HG03159 (cell line): ENCODE results near the gene LGR6.
"Not testable (repeated sequence)": the region's sequence is repeated elsewhere in the genome, so short reads cannot be mapped to it uniquely, and the experiment has no call there.

Experiments used
- ATAC-seq: cut with Tn5 transposase; IDR thresholded peaks from one replicate; pipeline ENCODE4 v1.9.1; 2021; ENCODE audit warnings: mild to moderate bottlenecking, moderate library complexity; ENCODE audit not compliant: unreplicated experiment

Gene LGR6

GRCh38 chr1:202311875-202312635 lies 118.5 kb downstream of the LGR6 start:
- ATAC-seq, result no peak

DNA sequence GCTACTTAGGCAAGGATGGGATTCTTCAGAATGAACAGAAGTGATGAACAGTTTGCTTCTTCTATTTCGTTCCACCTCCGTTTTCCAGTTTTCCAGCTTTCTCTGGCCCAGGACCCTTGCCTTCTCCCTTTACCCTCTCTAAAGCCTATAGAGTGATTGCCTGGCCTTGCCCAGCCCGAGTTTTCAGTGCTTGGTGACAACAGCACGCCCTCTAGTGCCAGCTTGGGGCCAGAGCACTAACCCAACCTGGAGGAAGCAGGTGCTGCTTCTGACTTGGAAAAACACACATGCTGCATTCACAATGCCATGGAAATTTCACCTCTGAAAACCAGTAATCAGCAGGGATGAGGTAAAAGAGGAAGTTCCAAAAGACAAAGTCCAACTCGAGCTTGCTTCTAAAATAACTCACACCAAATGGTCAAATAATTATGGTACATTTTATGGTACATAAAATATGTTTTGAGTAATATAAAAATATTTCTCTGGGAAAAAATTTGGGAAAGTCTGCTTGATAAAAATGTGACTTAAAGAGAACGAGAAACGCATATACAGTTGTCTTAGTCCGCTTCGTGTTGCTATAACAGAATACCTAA lies 122.1 kb downstream of the LGR6 start:
- no peak for ATAC-seq

DNA sequence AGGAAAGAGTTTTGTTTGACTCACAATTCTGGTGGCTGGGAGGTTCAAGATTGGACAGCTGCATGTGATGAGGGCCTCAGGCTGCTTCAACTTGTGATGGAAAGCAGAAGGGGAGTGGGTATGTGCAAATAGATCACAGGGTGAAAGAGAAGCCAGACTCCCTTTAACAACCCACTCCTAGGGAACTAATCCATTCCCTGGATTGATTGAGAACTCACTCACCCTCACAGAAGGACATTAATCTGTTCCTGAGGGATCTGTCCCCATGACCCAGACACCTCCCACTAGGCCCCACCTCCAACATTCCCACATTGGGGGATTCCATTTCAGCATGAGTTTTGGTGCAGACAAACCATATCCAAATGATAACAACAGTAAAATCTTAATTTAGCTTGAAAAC lies 122.6 kb downstream of the LGR6 start:
- ATAC-seq, result no peak

DNA sequence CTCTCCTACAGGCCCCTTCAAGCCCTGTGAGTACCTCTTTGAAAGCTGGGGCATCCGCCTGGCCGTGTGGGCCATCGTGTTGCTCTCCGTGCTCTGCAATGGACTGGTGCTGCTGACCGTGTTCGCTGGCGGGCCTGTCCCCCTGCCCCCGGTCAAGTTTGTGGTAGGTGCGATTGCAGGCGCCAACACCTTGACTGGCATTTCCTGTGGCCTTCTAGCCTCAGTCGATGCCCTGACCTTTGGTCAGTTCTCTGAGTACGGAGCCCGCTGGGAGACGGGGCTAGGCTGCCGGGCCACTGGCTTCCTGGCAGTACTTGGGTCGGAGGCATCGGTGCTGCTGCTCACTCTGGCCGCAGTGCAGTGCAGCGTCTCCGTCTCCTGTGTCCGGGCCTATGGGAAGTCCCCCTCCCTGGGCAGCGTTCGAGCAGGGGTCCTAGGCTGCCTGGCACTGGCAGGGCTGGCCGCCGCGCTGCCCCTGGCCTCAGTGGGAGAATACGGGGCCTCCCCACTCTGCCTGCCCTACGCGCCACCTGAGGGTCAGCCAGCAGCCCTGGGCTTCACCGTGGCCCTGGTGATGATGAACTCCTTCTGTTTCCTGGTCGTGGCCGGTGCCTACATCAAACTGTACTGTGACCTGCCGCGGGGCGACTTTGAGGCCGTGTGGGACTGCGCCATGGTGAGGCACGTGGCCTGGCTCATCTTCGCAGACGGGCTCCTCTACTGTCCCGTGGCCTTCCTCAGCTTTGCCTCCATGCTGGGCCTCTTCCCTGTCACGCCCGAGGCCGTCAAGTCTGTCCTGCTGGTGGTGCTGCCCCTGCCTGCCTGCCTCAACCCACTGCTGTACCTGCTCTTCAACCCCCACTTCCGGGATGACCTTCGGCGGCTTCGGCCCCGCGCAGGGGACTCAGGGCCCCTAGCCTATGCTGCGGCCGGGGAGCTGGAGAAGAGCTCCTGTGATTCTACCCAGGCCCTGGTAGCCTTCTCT lies 124.6 kb downstream of the LGR6 start:
- ATAC-seq, result no peak

DNA sequence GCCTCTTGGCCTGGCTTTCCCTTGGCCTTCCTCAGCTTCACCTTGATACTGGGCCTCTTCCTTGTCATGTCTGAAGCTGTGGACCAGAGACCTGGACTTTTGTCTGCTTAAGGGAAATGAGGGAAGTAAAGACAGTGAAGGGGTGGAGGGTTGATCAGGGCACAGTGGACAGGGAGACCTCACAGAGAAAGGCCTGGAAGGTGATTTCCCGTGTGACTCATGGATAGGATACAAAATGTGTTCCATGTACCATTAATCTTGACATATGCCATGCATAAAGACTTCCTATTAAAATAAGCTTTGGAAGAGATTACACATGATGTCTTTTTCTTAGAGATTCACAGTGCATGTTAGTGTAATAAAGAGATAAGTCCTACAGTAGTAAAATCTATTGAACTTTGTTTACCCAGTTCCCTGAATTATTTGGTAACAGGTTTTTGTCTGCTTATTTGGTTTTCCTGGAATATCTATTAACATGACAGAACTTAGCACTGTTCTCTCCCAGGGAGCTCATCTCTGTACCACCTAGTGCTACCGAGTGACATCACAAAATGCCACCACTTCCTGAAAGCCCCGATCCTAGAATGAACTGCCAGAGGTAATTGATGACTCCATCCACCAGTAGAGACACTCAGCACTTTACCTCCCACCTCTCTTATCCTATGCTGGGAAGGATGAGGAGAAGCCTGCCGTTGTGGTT lies 125.9 kb downstream of the LGR6 start:
- ATAC-seq, result no peak

DNA sequence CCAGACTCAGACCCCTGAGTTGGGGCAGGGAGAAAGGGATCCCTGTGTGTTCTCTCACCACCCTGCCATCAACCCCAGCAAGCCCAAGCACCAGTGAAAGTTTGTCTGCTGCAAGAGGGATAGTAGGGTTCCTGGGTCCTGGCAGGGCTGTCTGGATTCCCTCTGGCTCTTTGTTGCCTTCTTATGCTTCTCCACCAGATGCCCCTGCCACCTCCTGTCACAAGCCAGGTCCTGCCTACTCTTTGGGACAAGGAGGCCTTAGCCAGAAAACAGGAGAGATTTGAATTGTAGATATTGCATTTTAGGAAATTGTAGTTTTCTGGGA lies 126.4 kb downstream of the LGR6 start:
- no peak for ATAC-seq

DNA sequence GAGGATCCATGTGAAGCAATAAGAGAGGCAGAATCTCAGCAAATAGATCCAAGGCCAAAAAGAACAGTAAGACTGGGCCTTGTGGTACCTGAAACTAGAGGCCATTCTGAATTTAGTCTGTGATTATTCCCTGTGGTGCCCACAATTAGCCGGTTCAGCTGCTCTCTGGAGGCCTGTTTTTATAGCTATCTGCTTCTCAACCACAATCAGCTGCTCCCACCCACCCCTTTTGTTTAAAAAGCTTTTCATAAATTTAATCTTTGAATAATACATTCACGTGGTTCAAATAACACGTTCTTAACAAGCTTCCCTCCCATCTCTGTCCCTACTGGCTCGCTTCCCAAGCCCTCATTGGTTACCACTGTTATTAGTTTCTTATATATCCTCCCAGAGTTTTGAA lies 130.1 kb downstream of the LGR6 start:
- ATAC-seq, result no peak

DNA sequence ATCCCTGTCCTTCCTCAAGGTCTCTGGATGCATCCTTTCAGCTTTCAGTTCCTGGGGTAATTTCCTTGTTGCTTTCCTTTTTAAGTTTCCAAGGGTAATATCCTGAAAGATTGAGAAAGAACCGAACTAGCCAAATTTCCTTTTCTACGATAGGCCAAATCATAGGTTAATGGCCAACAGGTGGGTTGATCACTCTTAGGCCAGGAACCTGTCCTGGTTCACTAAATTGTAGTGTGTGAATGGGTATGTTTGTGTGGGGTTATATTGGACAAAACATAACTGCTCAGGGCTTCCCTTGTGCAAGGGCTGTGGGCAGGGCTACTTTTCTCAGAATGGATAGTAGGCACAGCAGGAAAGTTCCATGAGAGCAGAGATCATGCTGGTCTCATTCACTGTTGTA lies 131.0 kb downstream of the LGR6 start:
- ATAC-seq, result no peak

- ATAC-seq, result no peak
Measured at GRCh38 chr1:202329891-202330290, 136.3 kb downstream of the LGR6 start.

- ATAC-seq, result no peak
Measured at GRCh38 chr1:202333861-202334260, 140.3 kb downstream of the LGR6 start.

- no peak for ATAC-seq
Measured at GRCh38 chr1:202343652-202344349, 150.2 kb downstream of the LGR6 start.

- ATAC-seq, result no peak
Measured at GRCh38 chr1:202348005-202348508, 154.5 kb downstream of the LGR6 start.

GRCh38 chr1:202348509-202349205 lies 155.1 kb downstream of the LGR6 start, which contains the start of gene PPP1R12B:
Gene PPP1R12B (plus strand): TSS chr1:202348699. CDS start chr1:202348852, 153 bp downstream.
- ATAC-seq, result peak; percentile 96

- no peak for ATAC-seq
Measured at GRCh38 chr1:202349206-202349928, 155.8 kb downstream of the LGR6 start.

- no peak for ATAC-seq
Measured at GRCh38 chr1:202351725-202352124, 158.1 kb downstream of the LGR6 start.

- ATAC-seq, result not testable (repeated sequence)
Measured at GRCh38 chr1:202352583-202353197, 159.1 kb downstream of the LGR6 start.

DNA sequence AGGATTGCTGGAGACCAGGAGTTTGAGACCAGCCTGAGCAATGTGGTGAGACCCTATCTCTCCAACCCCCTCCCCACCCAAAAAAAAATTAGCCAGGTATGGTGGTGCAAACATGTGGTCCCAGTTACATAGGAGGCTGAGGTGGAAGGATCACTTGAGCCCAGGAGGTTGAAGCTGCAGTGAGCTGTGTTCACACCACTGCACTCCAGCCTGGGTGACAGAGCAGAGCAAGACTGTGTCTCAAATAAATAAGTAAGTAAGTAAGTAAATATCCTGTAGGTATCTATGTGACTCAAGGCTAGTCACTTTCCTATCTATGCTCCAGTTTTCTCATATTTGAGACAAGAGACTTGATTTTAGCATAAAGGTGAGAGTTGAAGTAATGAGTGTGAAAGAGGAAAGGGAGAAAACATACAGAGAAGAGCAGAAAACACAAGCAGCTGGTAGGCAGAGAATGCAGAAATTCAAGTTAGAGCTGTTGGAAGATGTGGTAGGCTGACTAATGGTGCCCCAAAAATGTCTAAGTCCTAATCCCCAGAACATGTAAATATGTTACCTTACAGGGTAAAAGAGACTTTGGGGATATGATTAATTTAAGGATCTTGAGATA lies 162.4 kb downstream of the LGR6 start:
- no peak for ATAC-seq

DNA sequence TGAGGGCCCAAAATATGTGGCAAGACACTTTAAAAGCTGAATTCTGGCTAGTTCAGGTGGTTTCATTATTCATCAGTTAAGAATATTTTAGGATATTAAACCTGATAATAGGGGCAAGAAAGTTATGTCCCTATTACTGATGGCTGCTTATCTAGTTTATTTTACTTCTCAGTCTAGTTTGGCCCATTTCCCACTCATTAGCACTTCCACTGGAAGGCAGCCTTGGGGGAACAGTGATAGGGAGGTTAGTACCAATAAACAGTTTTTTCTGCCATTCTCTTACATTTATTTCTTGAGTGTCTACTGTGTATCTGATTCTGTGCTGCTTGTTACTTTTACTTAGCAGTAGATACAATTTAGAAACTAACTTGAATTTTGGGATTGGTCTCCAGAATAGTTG lies 163.9 kb downstream of the LGR6 start:
- ATAC-seq, result no peak
